ENCODE measurements around the gene DCTN4.
"Not testable (repeated sequence)": the region's sequence is repeated elsewhere in the genome, so short reads cannot be mapped to it uniquely, and the experiment has no call there.

Gene DCTN4

DNA sequence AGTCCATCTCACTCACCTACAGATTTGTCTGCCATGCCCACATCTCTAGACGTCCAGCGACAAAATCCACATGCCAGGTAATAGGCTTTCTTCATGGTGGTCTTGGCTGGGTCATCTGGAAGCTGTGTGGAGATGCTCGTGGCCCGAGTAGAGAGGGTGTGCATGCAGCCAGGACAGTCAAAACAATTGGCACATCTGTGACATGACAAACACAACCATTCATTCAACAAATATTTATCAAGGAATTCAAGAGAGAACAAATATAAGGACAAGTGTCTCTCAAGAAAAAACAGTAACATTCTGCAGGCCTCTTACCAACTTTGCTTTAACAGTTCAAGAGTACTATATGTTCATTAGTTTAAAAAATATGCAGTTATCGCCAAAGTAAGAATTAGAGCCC is 5.4 kb downstream of the DCTN4 start:
- no peak for DNase-seq (ENCODE audit: extremely low spot score)
- ChIA-PET CTCF (interaction anchor here (1.2 to 2.4 kb wide), 6 partner anchors 10 to 93 kb away, joined by 3 to 7 read pairs (median 4); partner anchors contain the start of genes IRGM and RBM22), POLR2A (no interaction called here)
- TF ChIP-seq CTCF (IDR thresholded peaks at IDR 0.05; ENCODE audit: control extremely low read depth, extremely low read depth, low read depth, missing control alignments) = no peak

DNA sequence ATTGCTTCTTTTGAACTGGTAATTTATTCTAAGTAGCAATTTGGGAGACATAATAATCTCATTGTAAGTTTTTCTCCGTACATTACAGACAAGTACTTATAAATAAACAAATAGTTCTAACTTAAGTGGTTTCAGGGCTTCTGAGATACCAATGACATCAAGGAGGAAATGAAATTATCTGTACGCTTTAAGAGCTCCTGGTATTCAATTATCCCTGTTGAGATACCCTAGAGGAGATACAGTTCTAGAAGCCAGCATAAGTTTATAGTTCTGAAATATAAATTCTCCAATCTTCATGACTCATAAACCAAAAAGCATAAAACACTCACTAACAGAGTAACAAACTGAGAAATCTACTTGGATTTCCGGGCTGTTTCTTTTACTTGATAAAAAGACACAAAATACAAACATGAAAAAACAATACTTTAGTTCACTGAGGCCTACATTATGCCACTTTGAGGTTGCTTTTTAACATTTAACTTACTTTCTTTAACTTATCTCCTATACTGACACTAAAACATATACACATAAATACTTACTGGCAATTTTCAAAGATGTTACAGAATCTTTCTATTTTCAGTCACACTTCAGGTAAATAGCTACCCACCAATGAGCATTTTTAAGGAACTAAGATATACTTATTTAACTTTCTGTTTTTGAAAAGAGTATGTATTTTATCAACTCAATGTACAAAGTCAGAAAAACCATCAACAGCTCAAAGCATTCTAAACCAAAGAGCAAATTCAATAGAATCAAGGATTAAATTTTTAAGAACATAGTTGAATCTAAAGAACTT is 7.5 kb downstream of the DCTN4 start:
- CTCF ChIA-PET = interaction anchor here (0.8 to 2.4 kb wide), 5 partner anchors 12 to 375 kb away, joined by 3 to 7 read pairs (median 4); partner anchors contain the start of gene IRGM
- no peak for TF ChIP-seq CTCF (IDR thresholded peaks at IDR 0.05; ENCODE audit: control extremely low read depth, extremely low read depth, low read depth, missing control alignments)
- DNase-seq (ENCODE audit: extremely low spot score) = no peak
- POLR2A ChIA-PET = interaction anchor here (1.1 kb wide), 1 partner anchor 50 kb away, joined by 4 read pairs; the partner anchor contains the start of gene RBM22

DNA sequence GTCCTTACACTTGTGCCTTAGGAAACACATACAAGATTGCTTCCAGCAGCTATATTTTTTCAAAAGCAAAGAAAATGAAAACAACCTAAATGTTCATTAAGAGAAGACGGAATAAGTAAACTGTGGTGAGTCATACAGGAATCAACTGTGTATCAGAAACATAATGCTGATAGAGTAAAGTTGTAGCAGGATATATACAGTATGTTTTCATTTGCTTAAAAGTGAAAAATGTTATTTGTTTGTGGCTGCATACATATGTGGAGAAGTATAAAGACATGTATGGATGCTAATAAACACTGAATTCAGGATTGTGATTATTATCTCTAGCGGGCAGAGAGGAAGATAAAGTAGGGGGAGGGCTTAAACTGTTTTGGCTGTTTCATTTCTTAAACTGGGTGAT is 8.3 kb downstream of the DCTN4 start:
- no peak for DNase-seq (ENCODE audit: extremely low spot score)
- no peak for TF ChIP-seq CTCF (IDR thresholded peaks at IDR 0.05; ENCODE audit: control extremely low read depth, extremely low read depth, low read depth, missing control alignments)
- CTCF ChIA-PET = interaction anchor here (0.7 to 1.7 kb wide), 6 partner anchors 9 to 96 kb away, joined by 3 to 5 read pairs (median 4); partner anchors contain the start of genes IRGM, RBM22 and SMIM3
- POLR2A ChIA-PET = no interaction called here

- CTCF ChIA-PET; POLR2A ChIA-PET; DNase-seq (ENCODE audit: extremely low spot score): not testable (repeated sequence)
Measured at GRCh38 chr5:150743142-150743488, 15.7 kb downstream of the DCTN4 start.

DNA sequence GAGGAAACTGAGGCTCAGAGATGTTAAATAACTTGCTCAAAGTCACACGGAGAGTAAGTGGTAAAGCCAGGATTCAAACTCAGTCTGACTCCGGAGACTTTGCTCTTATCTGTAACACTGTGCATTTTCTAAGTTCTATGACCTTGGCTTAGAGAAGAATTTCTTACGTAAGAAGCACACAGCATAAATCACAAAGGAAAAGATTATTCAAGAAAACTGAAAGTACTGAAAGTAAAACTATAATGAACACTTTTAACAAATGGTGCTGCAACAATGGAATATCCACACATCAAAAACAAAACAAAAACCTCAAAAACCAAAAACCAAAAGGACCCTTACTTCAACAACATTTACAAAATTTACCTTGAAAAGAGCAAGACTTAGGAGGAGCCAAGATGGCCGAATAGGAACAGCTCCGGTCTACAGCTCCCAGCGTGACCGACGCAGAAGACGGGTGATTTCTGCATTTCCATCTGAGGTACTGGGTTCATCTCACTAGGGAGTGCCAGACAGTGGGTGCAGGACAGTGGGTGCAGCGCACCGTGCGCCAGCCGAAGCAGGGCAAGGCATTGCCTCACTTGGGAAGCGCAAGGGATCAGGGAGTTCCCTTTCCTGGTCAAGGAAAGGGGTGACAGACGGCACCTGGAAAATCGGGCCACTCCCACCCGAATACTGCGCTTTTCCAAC is 16.2 kb downstream of the DCTN4 start:
- CTCF ChIA-PET = interaction anchor here (1.5 to 2.3 kb wide), 2 partner anchors 20 to 42 kb away, joined by 3 to 9 read pairs; partner anchors contain the start of gene RBM22
- POLR2A ChIA-PET; DNase-seq (ENCODE audit: extremely low spot score): not testable (repeated sequence)

DNA sequence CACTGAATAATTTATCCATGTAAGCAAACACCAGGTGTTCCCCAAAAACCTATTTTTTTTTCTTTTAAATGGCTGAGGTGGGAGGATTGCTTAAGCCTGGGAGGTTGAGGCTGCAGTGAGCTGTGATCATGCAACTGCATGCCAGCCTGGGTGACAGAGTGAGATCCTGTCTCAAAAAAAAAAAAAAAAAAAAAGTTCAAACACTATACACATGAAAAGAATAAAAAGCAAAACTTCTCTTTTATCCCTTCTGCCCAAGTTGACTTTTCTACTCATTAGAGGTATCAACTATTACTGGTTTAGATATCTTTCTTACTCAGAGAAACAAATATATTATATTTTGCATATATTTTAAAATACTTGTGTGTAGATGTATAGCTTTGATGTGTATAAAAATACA is 17.8 kb downstream of the DCTN4 start:
- no peak for TF ChIP-seq CTCF (IDR thresholded peaks at IDR 0.05; ENCODE audit: control extremely low read depth, extremely low read depth, low read depth, missing control alignments)
- ChIA-PET CTCF (interaction anchor here (1.1 to 2.3 kb wide), 2 partner anchors 12 to 41 kb away, joined by 3 to 9 read pairs; partner anchors contain the start of gene RBM22), POLR2A (interaction anchor here (0.7 kb wide), 1 partner anchor 1915 kb away, joined by 5 read pairs; the partner anchor contains the start of gene ADRB2)
- DNase-seq (ENCODE audit: extremely low spot score) = no peak

DNA sequence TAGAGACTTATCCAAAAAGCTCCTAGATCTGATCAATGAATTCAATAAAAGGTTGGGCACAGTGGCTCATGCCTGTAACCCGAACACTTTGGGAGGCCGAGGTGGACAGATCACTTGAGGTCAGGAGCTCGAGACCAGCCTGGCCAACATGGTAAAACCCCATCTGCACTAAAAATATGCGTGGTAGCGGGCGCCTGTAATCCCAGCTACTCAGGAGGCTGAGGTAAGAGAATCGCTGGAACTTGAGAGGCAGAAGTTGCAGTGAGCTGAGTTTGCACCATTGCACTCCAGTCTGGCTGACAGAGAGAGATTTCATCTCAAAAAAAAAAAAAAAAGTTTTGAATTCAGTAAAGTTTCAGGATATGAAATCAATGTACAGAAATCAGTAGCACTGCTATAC is 20.0 kb downstream of the DCTN4 start:
- no peak for DNase-seq (ENCODE audit: extremely low spot score)

More for the DNA sequence above, 20.0 kb downstream of the DCTN4 start:
- ChIA-PET POLR2A (interaction anchor here (0.7 kb wide), 1 partner anchor 1038 kb away, joined by 6 read pairs; no protein-coding TSS in a partner anchor), CTCF (interaction anchor here (0.7 kb wide), 1 partner anchor 44 kb away, joined by 3 read pairs; no protein-coding TSS in a partner anchor)
- TF ChIP-seq CTCF (IDR thresholded peaks at IDR 0.05; ENCODE audit: control extremely low read depth, extremely low read depth, low read depth, missing control alignments) = no peak

Data from GM10248 (cell line).